Suppressor macrophage treated with lipopolysaccharide for 1 hour (primary cell): ENCODE measurements around the gene RHBDL2.
A peak's percentile ranks its signal among the peaks of the same experiment; 100 is the strongest.
"Not testable (repeated sequence)": the region's sequence is repeated elsewhere in the genome, so short reads cannot be mapped to it uniquely, and the experiment has no call there.

Experiments
- DNase-seq, 3 donors: peaks; one replicate each; pipeline ENCODE4 v3.0.0-alpha.2; 2020 to 2022

The RHBDL2 gene

GRCh38 chr1:38941527-38942019 is at the start of gene RHBDL2:
Gene RHBDL2, minus strand, starts transcription at chr1:38941830. Its CDS starts 22,618 bp downstream, at chr1:38919212.
- DNase-seq: no peak

DNA sequence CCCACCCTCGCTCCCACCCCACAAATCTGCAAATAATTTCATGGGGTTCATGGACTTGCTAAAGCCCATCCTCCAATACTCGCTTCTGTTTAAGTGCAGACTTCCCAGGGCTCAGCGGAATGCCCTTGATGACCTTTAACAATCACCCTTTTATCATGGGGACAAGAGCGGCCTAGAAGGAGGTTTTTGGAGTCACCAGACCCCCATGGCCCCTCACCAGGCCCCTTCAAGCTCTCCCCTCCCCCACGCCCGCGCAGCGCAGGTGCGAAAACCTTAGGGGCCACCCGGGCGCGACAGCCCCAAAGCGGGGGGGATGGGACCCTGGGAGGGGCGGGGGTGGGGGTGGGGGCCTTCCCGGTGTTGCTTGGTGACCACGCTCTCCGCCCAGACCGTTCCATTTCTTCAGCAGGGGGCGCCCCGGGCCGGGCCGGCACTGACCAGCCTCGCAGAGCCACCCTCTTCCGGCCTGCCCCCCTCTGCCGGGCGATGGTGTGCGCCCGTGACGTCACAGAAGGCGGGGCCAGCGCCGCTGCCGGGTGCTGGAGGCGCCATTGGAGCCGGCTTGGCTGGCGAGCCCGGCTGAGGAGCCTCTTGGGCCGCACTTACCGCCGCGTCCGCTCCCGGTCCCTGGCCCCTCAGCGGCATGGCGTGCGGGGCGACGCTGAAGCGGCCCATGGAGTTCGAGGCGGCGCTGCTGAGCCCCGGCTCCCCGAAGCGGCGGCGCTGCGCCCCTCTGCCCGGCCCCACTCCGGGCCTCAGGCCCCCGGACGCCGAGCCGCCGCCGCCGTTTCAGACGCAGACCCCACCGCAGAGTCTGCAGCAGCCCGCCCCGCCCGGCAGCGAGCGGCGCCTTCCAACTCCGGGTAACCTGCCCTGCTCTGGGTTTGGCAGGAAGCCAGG is 49.4 kb upstream of the RHBDL2 start, which contains the start of gene AKIRIN1:
TSS of gene AKIRIN1 (plus strand) at position 539 of the 900 bp plus-strand sequence. CDS start at position 644, 105 bp downstream.
- peak; percentile 97 to 98 (median 98) for DNase-seq

- DNase-seq: peak; percentile 18 to 24 (median 21)
Observed at GRCh38 chr1:38990386-38990737, 48.7 kb upstream of the RHBDL2 start.

DNA sequence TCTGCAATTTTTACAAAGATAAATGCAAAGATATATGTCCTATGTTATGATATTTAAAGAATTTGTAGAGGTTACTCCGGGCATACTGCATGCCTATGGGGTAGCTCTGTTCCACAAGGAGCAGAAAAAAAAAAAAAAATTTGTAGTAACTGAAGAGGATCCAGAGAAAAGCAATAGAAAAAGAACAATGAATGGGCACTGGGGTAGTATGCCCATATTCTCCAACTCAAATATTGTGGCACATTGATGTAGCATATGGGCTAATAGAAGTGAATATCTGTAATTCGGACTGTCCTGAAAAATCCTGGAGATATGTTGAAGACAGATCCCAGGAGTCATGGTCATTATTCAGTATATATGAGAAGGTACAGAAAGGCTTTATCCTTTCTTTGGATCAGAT is 48.3 kb upstream of the RHBDL2 start:
- DNase-seq: no peak

- DNase-seq: not testable (repeated sequence)
Observed at GRCh38 chr1:38979380-38979779, 37.8 kb upstream of the RHBDL2 start.

- DNase-seq: not testable (repeated sequence)
Observed at GRCh38 chr1:38978245-38978542, 36.6 kb upstream of the RHBDL2 start.

DNA sequence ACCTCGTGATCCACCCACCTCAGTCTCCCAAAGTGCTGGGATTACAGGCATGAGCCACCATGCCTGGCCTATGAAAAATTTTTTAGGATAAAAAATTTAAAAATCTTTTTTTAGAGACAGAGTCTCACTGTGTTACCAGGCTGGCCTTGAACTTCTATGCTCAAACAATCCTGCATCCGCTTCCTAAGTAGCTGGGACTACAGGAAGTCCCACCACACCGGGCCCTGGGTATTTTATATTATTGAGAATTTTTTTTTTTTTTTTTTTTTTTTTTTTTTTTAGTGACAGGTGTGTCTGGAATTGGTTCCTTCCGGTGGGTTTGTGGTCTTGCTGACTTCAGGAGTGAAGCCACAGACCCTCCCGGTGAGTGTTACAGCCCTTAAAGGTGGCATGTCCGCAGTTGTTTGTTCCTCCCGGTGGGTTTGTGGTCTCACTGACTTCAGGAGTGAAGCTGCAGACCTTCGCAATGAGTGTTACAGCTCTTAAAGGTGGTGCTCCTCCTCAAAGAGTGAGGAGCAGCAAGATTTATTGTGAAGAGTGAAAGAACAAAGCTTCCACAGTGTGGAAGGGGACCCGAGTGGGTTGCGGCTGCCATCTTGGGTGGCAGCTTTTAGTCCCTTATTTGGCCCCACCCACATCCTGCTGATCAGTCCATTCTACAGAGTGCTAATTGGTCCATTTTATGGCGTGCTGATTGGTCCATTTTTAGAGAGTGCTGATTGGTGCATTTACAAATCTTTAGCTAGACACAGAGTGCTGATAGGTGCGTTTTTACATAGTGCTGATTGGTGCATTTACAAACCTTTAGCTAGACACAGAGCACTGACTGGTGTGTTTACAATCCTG is 36.0 kb upstream of the RHBDL2 start:
- not testable (repeated sequence) for DNase-seq

- DNase-seq: no peak
Observed at GRCh38 chr1:38973659-38974437, 32.2 kb upstream of the RHBDL2 start.

DNA sequence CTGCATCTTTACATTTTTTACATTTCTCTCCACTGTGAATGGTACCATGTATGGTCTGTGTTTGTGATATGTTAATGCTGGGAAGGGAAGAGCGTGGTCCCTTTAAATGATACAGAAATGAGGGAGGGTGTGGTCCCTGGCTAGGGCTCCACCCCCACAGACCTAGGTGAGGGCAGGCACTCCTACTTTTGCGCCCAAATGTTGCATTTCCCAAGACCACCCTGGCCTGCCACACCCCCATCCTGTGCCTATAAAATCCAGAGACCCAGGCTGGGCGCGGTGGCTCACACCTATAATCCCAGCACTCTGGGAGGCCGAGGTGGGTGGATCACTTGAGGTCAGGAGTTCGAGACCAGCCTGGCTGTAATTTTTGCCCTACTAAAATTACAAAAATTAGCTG is 31.5 kb upstream of the RHBDL2 start:
- DNase-seq: not testable (repeated sequence)

GRCh38 chr1:38964140-38964548 is 22.5 kb upstream of the RHBDL2 start:
- no peak for DNase-seq

- peak; percentile 19 to 25 (median 20) for DNase-seq
Observed at GRCh38 chr1:38962560-38962959, 20.9 kb upstream of the RHBDL2 start.

GRCh38 chr1:38962113-38962512 is 20.5 kb upstream of the RHBDL2 start:
- DNase-seq: no peak

GRCh38 chr1:38958967-38959366 is 17.3 kb upstream of the RHBDL2 start:
- DNase-seq: no peak

DNA sequence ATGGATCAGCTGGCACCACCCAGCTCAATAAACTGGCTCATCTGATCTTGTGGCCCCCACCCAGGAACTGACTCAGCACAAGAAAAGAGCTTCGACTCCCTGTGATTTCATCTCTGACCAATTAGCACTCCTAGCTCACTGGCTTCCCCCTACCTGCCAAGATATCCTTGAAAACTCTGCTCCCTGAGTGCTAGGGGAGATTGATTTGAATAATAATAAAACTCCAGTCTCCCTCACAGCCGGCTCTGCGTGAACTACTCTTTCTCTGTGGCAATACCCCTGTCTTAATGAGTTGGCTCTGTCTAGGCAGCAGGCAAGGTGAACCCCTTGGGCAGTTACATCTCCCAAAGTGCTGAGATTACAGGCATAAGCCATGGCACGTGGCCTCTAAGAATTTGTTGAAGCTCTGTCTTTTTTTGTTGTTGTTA is 11.8 kb upstream of the RHBDL2 start:
- DNase-seq: no peak

- DNase-seq: no peak
Observed at GRCh38 chr1:38950553-38950952, 8.9 kb upstream of the RHBDL2 start.

GRCh38 chr1:38944547-38944946 is 2.9 kb upstream of the RHBDL2 start:
- no peak for DNase-seq

- no peak for DNase-seq
Observed at GRCh38 chr1:38942664-38943428, 1.2 kb upstream of the RHBDL2 start.

DNA sequence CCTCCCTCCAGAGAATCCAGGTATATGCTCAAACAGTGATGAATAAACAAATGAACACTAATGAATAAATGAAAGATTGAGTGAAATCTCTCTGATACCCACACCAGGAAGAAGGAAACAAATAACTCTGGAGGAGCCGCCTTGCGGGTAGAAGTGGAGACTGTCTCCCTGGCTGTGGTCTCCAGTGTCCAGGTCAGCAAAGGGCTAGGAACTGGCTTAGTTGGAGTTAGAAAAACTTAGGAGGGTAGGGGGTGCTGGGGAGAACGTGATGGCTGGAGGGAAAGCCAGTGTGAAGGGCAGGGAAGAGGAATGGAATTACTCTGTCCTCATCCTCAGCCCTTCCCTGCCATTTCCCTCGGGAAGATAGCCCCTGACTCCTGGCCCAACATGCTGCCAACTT is 537 bp downstream of the RHBDL2 start:
- DNase-seq: no peak

GRCh38 chr1:38940339-38941047 is 1.1 kb downstream of the RHBDL2 start:
- DNase-seq: no peak

DNA sequence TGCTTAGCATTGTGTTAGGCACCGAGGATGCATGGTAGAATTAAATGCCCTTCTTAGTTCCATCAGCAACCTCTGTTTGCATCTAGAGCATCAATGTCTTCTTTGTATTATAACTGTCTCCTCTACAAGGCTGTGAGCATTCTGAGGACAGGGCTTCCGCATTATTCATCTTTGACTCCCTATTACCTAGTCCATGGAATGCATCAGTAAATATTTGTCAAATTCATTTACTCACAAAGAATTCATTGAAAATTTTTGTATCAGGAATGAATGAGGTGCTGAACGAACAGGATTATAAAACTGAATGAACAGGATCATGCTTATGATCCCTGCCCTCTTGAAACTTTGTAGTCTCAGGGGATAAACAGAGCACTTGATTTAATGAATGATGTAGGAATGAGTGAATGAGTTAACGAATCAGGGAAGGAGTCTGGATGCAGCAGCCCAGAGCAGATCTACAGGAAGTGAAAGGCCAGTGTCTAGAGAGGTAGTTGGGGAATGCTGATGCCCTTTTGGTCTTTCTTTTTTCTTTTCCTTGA is 2.8 kb downstream of the RHBDL2 start:
- DNase-seq: no peak

DNA sequence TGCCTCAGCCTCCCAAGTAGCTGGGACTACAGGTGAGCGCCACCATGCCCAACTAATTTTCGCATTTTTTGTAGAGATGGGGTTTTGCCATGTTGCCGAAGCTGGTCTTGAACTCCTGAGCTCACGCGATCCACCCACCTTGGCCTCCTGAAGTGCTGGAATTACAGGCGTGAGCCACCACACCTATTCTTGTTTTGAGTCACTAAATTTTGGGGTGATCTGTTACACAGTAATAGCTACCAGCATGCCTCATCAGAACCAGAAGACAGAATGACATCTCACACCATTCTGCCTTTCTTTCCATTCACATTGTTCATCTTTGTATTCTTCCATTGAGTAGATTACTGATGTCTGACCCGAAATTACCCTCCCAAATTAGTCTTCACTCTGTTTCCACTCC is 9.1 kb downstream of the RHBDL2 start:
- DNase-seq: no peak
